ENCODE measurements around the gene STPG2.

- TF ChIP-seq CTCF (IDR thresholded peaks at IDR 0.05; ENCODE audit: insufficient read depth, low read depth, low read length) (no peak), EZH2 (IDR thresholded peaks at IDR 0.05; ENCODE audit: insufficient read depth, low read length) (no peak)
These were observed 33.3 kb upstream of the STPG2 start for GRCh38 chr4:98176531-98176930.

Data from astrocyte (in vitro differentiated cells and primary cell).